ENCODE results near the gene ETV5.

ETV5 gene

DNA sequence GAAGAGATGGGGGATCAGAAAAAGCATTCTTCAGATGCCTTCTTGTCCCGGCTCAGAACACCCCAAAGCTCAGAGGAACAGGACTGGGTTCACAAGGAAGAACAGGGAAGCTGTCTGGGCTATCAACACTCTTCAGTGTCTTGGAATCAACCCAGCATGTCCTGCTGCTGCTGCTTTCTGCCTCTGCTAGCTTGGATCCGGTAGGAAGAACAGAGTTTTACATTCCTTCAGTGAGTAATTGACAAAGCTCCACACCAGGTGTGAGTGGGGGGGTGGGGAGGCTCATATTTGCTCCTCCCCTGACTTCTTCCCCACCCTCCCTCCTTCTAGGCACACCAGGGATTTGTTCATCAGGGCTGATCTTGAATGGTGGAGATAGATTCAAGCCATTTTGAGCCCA is 13.1 kb upstream of the ETV5 start:
- DNase-seq: no peak

DNA sequence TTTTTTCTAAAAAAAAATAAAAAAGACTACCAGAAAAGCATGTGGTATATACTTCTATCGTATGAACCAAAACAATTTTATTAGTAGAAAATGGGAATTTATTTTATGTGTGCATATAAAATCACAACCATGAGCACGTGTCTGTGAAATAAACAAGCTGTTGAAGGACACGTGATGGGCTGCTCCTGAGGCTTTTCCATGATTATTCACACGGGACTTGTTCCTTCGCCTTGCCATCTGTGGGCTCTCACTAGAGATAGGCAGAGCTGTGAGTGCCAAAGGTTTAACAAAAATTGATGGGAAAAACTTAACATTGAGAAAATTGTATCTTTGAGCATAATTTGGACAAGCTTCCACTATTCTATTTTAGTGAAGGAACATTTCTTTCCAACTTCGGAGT is 12.4 kb upstream of the ETV5 start:
- no peak for DNase-seq

DNA sequence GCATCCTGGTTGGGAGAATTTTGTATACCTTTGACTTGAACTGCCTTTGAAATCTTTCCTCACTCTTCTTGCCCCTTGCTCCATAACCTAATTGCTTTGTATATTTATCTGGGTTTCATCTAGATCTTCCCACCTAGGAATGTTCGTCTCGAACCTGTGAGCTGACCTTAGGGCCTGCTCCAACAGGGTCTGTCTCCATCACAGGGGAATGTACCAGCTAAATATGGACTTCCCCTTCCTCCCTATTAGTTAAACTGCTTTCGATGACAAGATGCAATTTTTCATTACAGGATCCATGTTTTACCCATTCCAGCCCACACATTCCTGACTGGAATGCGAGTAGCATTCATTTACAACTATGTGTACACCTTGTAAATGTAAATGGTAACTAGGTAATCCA is 10.6 kb upstream of the ETV5 start:
- no peak for DNase-seq

DNA sequence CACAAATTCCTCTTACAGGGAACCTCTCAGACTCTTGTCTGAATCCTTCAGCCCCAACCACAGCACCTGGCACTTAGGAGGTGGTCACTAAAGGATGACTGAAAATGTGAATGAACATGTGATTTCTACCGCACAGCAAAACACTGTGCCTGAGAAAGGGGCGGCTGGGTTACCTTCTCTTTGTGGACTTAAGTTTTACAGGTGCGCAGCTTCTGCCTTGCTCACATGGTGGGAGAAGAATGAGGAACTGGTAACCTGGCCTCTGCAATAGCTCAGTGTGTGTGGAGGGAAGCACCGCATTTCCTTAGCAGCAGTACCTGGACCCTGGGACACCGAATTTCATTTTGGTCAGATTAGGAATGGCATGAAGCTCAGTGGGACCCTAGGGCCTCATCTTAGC is 9.8 kb upstream of the ETV5 start:
- no peak for DNase-seq

DNA sequence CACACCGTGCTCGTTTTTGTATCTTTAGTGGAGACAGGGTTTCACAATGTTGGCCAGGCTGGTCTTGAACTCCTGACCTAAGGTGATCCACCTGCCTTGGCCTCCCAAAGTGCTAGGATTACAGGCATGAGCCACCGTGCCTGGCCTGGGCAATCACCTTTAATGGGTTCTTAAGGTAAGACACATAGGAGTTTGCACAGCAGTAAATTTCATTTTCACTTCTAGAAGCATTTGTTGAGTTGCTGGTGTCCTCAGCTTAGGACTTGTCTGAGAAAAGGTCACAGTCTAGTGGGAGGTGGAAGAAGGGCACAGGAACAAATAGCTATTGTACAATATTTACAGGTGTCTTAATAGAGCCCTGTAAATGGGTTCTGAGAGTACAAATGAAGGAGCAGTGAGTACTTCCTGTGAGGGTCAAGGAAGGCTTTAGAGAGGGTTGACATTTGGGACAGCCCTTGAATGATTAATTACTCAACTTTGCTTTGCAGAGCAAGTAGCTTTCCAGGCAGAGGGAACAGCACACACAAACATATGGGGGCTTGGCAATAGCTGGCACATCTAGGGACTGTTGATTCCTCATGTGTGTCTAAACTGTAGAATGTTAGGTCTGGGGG is 8.7 kb upstream of the ETV5 start:
- DNase-seq: no peak

DNA sequence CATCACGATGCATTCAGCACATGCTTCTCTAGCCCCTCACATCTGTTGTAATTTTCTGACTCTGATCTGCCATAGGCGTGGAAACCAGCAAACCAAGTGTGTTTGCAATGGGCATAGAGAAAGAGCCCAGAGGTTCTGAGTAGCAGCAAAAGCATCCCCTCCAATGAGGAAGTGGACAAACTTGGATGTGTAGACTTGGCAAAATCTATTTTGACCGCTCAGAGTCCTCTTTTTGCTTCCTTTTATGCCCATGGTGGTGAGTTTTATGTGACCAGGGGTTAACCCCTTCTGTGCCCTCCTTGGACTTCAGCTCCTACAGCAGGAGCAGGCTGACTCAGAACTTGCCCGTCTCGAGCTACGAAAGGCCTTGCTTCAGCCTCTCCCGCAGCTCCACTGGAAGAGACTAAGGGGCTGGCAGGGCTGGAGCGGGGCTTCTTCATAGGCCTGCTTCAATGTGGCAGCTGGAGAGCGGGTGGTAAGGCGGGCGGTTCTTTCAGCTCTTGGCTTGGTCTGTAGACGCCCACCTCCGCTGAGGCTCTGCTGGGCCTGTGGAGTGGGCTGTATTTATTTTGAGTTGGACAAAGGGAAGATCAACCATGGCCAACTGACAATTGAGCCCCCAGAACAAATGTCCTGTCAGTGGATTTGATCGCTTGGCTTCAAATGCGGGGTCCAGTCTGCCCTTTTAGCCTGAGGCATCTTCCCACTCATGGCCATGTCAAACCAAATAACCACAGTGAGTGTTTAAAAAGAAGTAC is 6.5 kb upstream of the ETV5 start:
- DNase-seq: no peak

DNA sequence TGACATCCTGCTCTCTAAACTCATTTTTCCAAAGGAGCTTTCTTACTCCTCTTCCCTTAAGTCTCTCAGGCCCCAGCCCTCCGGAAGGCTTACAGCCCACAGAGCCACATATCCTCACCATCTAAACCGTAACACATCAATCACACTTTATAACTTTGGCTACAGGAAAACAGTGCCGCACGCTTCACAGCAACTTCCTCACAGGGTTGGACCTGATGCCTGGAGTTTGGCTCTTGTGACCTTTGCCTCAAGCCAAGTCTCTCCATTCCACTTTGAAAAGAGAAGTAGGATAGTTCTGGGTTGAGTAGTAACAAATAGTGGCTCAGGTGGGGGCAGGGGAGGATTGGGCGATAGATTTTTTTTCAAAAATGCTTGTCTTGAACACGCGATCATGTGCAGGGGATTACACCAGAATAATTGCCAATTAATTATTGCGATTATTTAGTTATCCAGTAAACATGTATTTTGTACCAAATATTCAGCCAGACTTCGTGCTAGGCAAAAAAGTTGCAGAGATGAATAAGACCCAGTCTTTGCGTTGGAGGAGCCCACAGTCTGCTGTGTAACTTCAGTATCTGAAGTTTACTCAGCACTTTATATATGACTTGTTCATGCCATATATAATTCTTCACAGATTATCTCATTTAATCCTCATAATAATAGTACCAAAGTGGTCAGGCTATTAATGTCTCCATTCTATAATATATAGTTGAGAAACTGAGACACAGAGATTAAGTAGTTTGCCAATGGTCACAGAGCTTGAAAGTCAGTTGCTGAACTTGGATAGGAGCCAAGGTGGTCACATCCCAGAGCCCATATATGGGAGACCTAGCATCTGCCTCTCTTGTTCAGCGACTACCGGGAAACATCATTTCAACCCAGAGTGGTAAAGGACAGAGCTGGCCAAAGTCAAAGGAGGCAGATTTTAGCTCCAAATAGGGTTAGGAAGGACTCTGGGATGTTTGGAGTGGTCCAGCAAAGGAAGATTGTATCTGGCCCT is 2.4 kb upstream of the ETV5 start:
- no peak for DNase-seq

DNA sequence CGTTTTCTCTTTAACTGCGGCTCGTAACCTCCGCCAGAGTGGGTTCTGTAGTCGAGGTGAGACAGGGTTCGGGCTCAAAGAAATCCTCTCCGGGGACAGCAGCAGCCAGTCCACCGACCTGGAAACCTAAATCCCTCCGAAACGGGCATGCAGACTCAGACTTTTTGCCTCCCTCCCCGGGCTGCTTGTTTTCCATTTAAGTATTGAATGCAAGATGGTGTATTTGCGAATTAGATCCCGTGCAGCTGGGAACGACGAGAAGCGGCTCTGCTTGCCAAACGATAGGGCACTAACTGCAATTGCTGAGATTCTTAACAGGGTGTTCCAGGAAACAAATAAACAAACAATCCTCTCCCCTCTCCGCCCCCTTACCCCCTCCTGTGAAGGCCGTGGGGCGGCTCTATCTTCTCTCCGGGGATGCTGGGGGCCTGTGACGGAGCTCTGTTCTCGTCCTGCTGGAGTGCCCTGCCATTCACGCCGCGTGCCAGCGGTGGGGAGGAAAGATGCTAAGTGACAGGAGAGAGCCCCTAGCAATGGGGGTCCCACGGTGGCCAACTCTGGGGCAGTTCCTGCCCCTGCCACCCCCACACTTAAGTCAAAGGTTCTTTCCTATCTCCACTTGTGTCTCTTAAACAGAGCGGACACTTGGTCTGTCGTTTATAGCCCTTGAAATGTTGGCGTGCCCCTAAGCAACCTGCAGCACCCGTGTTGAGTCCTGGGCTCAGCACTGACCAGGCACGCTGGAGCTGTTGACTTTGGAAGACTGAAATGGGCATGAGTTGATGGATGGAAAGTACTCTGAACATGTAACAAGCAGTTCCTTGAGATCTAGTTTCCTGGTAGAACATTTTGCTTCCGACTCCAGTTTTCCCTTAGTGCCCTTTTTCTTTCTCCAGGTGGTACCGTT is 1.3 kb upstream of the ETV5 start:
- no peak for DNase-seq

DNA sequence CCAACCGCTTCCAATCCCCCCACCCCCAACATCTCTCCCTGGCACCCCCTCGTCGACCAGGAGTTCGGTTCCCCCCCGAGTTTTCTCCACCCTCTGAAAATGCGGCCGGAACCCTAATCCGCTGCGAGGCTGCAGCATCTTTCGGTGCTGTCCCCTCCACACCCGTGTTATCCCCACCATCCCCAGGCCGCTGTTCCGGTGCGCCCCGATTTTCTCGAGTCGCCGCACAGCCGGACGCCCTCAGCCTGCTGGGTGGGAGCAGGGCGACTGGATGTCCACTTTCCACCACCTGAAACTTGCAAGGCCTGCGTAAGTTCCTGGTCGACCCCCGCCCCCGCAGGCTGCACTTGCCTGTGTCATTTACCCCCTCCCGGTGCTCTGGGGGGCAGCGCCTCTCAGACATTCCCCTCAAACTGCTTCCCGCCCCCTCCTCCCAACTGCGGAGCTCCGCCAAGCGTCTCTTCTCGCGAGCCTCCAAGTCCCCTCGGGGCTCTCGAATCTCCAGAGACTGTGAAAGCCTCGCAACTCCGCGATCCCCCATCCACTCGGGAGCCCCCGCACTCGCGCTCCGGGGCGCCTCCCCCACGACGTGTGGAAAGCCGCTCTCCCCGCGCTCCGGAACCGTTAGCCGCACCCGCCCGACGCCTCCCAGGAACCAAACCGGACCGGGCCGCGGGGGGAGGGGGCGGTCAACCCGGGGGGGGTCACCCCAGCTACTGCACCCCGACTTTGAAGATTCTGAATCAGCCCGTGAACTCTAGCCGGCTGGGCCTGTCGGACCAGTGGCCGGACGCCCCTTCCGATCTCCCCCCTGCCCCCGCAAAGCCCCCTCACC is 566 bp downstream of the ETV5 start:
- DNase-seq: no peak

DNA sequence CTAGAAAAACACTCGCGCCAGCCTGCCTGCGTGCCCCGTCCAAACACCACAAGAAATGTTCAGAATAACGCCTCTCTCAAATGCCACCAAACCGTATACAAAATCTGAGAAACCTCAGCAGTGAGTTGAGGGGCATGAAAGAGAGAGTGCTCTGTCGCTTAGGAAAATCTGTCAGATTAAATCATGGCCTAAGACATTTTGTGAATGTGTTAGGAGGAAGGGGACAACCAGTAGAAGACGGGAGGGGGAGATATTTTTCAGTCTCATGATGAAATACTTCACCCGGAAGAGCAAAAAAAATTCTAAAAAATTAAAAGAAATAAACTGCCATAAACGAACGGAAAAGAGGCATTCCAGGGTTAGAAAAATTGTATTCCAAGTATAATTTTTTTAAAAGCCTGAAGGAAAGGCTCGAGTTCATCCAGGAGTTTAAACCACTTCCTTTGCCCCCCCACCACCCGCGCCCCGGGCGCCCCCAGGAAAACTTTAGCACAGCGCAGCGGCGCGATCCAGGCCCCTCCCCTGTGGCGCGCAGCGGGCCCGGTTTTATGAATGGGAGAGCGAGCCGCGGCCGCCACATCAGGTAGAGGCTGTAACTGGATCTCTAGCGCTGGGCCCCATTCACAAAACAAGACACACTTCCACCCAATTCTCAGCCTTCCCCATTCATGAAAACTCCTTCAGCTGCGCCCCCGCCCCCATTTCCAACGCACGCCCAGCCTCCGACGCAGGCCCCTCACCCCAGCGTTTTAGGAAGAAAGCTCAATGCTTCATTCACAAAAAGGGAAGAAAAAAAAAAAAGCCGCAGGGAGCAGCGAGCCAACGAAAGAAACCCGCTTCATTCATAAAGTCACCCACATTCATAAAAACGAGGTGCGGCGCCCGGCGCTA is 1.4 kb downstream of the ETV5 start:
- DNase-seq: peak; percentile 74

DNA sequence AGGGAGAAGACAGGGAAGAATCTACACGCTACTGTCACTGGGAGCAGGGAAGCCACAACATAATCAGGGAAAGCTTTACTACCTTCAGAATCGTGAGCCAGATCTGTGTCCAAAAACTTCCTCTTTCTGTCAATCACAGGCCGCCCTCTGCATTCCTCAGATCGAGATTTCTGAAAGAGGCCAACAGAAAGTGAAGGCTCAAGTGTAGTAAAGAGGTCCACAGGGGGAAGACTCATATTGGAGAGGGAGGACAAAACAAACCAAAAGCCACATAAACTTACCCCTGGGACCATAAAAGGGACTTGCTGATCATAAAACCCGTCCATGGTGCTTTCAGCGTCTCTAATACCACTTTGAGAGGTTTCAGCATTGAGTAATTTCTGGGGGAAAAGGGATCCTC is 3.3 kb downstream of the ETV5 start:
- no peak for DNase-seq

DNA sequence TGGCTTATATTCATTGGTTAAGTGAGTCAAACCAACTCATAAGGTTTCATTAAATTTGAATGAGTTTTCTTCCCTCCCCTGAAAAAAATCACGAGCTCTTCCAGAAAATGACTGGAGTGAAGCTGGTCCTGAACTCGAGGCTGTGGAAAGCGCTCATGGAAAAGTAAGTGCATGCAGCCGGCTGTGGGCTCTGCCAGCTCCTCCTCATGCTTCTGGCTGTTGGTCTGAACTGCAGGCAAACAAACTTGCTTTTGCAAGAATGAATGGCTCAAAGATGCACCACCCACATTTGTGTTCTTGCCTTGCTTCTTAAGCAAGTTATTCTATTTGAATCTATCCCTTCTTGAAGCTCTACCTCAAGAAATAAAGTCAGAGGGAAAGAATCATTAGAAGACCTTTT is 6.2 kb downstream of the ETV5 start:
- DNase-seq: no peak

DNA sequence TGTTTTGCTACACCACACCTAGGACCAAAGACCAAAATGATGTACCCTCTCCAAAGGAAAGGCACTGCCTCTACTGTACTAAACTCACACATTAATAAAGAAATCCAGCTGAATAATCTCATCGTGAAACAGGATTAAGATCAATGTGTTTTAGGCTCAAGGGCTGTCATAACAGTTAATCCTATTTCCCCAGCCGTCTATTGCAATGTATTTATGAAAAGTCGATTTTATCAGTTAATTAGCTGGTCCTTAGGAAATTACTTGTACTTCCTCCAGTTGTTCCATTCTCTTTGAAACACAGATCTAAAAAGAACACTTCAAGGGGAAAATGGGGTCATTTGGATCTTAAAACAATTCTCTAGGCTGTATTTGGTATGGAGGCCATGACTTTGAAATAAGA is 8.5 kb downstream of the ETV5 start:
- no peak for DNase-seq

DNA sequence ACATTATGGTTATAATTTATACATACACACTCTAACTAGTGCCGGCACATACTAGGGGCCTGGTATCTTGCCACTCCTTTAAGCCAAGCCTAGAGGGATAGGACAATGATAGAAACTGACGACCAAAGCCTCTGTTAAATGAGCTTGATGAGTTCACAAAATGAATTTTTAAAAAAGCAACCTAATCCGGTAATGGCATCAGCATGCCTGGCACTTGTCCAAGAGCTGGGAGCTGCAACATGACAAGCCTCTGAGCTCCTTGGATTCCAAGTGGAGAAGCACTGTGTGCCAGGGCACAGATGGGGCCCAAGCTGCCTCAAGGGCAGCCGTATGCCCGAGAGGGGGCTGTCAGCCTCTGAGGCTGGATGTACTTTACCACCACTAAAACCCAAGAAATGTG is 9.7 kb downstream of the ETV5 start:
- DNase-seq: no peak

DNA sequence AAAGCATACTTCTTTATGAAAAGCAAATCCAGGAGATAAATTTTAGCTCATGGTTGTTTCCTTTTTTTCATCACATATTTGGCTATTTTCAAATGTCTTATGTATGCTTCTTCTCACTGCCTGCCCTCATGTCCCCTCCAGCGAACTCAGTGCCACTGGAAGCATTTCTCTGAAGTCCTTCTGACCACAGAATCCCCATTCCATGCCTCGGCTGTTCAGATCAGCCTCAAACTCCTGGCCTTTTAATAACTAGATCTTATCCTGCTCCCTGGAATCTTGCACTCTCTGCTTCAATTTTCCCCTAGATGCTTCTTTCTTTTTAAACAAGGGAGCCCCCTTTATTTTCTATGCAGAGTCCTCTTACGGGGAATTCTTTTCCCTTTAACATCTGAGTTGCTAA is 10.1 kb downstream of the ETV5 start:
- no peak for DNase-seq

DNA sequence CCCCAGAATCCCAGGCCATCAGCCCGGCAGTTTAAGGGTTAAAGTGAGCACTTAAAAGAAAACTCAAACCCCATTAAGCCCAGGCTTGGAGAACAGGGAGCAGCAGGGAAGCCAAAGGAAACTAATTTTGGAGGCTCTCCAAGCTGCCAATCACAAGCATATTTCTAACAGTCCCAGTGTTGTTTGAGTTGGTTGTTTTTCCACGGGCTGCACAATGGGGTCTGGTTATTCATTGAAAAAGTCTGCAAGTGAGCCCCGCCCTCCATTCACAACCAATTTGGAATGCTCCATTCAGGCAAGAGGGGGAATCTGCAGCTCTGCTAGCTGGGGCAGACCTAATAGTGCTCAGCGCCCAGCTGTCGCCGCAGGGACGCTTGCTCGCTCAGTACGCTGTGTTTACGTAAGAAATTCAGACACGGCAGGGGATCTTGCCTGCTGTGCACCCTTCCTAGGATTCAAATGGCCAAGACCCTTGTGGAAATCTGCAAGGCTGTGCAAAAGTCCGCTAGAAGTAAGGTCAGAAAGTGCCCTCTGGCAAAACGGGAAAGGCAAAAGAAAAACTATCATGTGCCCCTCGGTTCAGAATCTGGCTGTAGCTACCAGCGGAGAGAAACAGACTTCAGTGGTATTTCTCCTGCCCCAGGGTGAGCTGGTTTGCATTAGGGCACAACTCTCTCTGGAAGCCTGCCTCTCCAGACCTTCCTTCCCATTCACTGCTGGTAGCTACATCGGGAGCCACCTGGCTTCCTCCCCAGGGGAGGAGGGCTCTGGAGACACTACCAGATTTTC is 11.0 kb downstream of the ETV5 start:
- DNase-seq: peak; percentile 80

DNA sequence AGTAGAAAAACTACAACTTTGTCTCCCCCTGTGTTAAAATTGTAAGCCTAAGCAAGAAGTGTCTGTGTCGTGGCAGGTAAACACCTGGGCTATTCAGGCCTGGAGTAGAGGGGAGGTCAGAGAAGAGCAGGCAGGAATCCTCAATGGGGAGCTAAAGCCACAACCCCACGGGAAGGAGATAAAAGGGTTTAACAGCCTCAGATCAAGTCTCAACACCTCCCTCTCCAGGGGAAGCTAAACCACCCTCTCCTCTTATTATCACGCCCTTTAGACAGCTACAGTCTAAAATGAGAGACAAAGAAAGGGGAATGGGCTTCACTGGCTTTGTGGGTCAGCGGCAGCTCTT is 11.6 kb downstream of the ETV5 start:
- DNase-seq: no peak

DNA sequence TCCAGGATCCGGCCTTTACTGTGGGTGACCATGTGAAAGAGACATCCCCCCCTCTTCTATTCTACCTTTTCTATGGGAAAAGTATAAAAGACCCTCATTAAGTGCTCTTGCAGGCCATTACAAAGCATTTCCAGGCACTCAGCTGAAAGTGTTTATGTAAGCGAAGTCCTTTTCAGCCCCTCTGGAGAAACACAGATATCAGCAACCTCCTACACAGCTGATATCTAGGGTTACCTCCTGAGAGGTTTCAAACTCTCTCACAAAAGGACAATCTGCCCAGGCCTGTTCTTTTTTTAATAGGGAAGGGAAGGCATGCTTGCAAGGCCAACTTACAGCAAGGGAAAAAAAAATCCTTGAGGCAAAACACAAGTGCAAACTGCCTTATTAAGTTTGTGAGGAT is 12.6 kb downstream of the ETV5 start:
- no peak for DNase-seq

DNA sequence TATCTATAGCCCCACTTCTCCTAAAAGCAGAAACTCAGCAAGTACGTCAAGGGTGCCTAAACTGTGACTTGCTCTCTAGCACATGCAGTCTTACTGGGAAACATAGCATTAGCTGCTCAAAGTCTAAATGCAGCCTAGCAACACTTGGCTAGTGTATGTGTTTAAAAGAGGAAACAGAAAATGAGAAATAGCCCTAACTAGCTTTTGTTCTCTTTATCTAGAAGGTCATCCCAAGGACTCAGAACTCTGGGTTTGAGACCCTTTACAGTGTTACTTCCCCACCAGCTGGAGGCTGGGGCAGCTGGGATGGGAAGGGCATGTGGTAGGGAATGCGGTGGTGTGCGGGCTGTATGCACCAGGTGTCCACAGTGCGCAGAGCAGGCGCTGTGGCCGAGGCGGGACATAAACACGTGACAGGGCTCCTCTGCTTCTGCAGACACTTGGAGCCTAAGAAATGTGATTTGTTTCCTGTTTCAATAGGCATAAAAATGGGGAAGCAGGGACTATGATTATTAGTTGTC is 13.3 kb downstream of the ETV5 start:
- DNase-seq: no peak
